Small intestine (tissue), 7 donors: ENCODE measurements around the gene ZNF691. TPM values are rescaled to one million over a fixed set of nuclear protein-coding genes. Genes with fewer than 3 reads are reported as not detected.
A peak's percentile ranks its signal among the peaks of the same experiment; 100 is the strongest.

Experiments used
- DNase-seq, 2 donors: peaks; one replicate each; pipeline versions ENCODE4 v3.0.0 to v3.0.0-alpha.2; 2013
- FAIRE-seq: peaks from 2 replicates; lab custom pipeline; 2012; peaks lifted over from hg19 to GRCh38; lab: Jason Lieb, UNC
- H3K27ac ChIP-seq, 3 donors: one replicate each; pipeline ENCODE4 v1.5.1; 2013; ENCODE audit warnings: low read length in 2 of 3, mild to moderate bottlenecking in 2 of 3, control low read depth in 1 of 3, inconsistent platforms in 1 of 3, low read depth in 1 of 3, moderate library complexity in 1 of 3
- H3K27me3 ChIP-seq, 3 donors: one replicate each; pipeline ENCODE4 v1.6.1; 2013; ENCODE audit warnings: low read length in 3 of 3, inconsistent platforms in 1 of 3; ENCODE audit not compliant: control insufficient read depth in 3 of 3, insufficient read depth in 3 of 3
- H3K36me3 ChIP-seq, 3 donors: one replicate each; pipeline ENCODE4 v1.6.1; 2013; ENCODE audit warnings: low read length in 3 of 3, inconsistent platforms in 1 of 3, low read depth in 1 of 3, mild to moderate bottlenecking in 1 of 3, moderate library complexity in 1 of 3; ENCODE audit not compliant: control insufficient read depth in 3 of 3, insufficient read depth in 2 of 3
- H3K4me1 ChIP-seq, 3 donors: one replicate each; pipeline ENCODE4 v1.6.1; 2013; ENCODE audit warnings: low read length in 2 of 3, inconsistent platforms in 1 of 3, low read depth in 1 of 3, mild to moderate bottlenecking in 1 of 3, moderate library complexity in 1 of 3; ENCODE audit not compliant: control insufficient read depth in 3 of 3, insufficient read depth in 2 of 3
- H3K4me3 ChIP-seq, 3 donors: one replicate each; pipeline ENCODE4 v1.5.1; 2013; ENCODE audit warnings: low read length in 3 of 3, control low read depth in 1 of 3, inconsistent platforms in 1 of 3, low read depth in 1 of 3, mild to moderate bottlenecking in 1 of 3, moderate library complexity in 1 of 3
- H3K9me3 ChIP-seq, 2 donors: one replicate each; pipeline ENCODE4 v1.6.1; 2013; ENCODE audit warnings: low read depth in 1 of 2, low read length in 1 of 2; ENCODE audit not compliant: control insufficient read depth in 2 of 2, insufficient read depth in 1 of 2
- WGBS, 3 donors: extraction: QIAGEN DNeasy Blood & Tissue Kit; methylation state at CpG; one replicate each; pipeline ENCODE4 v1.1.7; 2013; 5-methylcytosine and 5-hydroxymethylcytosine counted together
- polyA plus RNA-seq, 4 donors: library from polyadenylated mRNA; stranded (reverse) in 3 of 4; unstranded in 1 of 4; fragments of 200-250 nt in 3 of 4; fragments of 120-200 nt in 1 of 4; gene quantifications; one replicate each; pipeline versions ENCODE4 v1.2.1 to v1.2.3, GENCODE V29; 2013
- donor health status: healthy with polysubstance abuse.
- donor health status: control.
- donor health status: control.
- donor health status: Bipolar disorder and iron deficiency.
- donor health status: healthy.

Gene ZNF691
- polyA plus RNA-seq, 4 donors, result 5.4 to 10.6 (median 6.3) TPM

DNA sequence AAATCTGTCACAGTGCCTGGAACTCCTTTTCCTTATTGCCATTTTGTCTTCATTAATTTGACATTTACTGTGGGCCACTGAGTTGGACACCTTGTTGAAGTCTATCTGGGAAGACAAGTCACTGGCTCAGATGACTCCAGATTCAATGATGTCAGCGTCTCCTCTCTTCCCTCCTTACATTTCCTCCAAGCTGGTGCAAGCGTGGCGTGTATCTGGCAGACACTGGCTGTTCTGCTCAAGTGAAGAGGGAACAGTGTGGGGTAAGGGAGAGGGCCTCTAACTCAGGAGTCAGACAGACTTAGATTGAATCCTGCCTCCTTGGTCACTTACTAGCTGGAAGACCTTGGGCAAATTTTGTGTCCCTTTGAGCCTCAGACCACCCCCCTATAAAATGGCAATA lies 8.7 kb upstream of the ZNF691 start:
- Histone ChIP-seq H3K27me3 (no peaks in the 10 kb centered on the region), H3K36me3 (peaks cover 0 to 21% (median 2%) of the 10 kb centered on the region in 3 donors), H3K4me1 (no peaks in the 10 kb centered on the region), H3K9me3 (no peaks in the 10 kb centered on the region), H3K4me3 (no peak overlapping the region), H3K27ac (no peak overlapping the region)
- DNase-seq, result no peak
- FAIRE-seq, result no peak
- WGBS, 3 donors, result 48 to 69% (median 66%) methylated on average over 3 of the region's 3 CpGs

DNA sequence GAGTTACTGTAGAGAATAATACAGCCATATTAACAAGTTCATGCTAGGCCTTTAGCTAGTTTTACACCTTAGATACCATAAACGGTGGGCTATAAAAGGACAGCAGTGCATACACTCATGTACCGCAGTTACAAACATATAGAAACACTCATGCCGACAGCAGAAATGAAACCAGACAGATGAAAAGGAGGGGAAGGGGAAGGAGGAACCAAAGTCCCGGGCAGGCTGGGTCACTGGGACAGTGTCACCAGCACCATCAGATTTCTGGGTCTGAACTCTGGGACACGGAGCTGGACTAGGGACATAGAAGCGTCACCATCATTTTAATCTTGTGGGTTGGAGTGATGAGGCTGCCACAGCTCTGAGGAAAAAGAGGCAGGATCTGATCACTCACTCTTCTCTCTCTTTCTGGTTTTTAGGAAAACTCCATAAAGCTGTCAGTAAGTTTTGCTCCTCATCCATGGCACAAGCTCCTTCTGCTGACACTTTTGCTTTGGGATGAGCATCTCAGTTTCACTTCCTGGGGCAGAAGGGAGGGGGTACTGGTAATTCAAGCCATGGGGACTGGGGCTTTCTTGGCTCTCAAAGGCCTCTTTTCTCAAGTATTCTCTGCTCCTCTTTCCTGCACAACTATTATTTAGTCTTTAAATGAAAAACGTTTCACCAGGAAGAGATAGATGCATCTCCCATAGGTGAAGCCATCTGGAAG lies 7.8 kb upstream of the ZNF691 start:
- no peak overlapping the region for H3K27ac ChIP-seq
- no peak for DNase-seq
- H3K36me3 ChIP-seq, result peaks cover 0 to 23% (median 2%) of the 10 kb centered on the region in 3 donors
- no peak for FAIRE-seq
- H3K9me3 ChIP-seq, result no peaks in the 10 kb centered on the region
- H3K4me3 ChIP-seq, result no peak overlapping the region
- 80 to 90% (median 86%) methylated on average over 7 of the region's 7 CpGs for WGBS, 3 donors
- no peaks in the 10 kb centered on the region for H3K27me3 ChIP-seq
- H3K4me1 ChIP-seq, result no peaks in the 10 kb centered on the region

DNA sequence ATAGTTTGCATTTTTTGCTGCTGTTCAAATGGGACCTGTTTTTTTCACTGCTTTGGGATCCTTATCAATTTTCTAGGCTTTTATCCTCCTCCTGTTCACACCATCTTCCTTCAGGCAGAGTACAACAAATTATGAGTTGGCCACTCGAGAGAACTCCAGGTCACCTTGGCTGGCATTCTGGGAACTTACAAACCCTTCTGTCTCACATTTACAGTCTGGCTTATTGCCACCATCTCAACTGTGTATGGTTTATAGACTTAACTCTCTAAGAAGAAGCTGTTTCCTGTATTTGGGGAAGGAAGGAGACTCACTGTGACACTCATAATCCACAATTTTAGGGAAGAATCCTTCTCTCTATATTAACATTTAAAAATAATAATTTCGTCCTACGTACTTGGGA lies 5.4 kb upstream of the ZNF691 start:
- 79 to 87% (median 82%) methylated on average over 3 of the region's 3 CpGs for WGBS, 3 donors
- Histone ChIP-seq H3K27me3 (no peaks in the 10 kb centered on the region), H3K36me3 (peaks cover 0 to 16% (median 2%) of the 10 kb centered on the region in 3 donors), H3K27ac (no peak overlapping the region), H3K9me3 (no peaks in the 10 kb centered on the region), H3K4me1 (no peaks in the 10 kb centered on the region), H3K4me3 (no peak overlapping the region)
- DNase-seq, result no peak
- FAIRE-seq, result no peak

DNA sequence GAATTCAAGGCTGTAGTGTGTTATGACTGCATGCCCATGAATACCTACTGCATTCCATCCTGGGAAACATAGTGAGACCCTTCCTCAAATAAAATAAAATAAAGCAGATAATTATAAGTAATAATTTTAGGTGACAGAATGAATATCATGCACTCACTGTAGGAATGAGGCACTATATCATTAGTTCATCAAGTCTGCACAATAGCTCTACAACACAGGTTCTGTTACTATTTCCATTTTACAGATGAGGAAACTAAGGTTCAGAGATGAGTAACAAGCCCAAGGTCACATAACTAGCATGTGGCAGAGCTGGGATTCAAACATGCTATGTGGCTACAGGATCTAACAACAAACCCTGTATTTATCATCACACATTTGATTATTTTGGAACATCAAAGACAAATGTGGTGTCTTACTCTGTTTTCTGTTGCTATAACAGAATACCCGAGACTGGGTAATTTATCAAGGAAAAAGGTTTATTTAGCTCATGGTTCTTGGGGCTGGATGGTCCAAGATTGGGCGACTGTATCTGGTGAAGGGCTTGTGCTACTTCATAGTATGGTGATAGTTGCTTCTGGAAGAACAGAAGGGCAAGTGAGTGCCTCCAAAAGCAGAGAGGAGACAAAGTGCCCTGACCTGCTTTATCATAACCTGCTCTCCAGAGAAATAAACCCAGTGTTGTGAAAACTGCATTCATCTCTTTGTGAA lies 4.8 kb upstream of the ZNF691 start:
- DNase-seq (no peak), FAIRE-seq (no peak)
- Histone ChIP-seq H3K4me3 (no peak overlapping the region), H3K9me3 (no peaks in the 10 kb centered on the region), H3K27ac (no peak overlapping the region), H3K4me1 (no peaks in the 10 kb centered on the region), H3K27me3 (no peaks in the 10 kb centered on the region), H3K36me3 (peaks cover 0 to 13% (median 2%) of the 10 kb centered on the region in 3 donors)
- WGBS, 3 donors, result 73 to 92% (median 92%) methylated on average over 2 of the region's 2 CpGs

DNA sequence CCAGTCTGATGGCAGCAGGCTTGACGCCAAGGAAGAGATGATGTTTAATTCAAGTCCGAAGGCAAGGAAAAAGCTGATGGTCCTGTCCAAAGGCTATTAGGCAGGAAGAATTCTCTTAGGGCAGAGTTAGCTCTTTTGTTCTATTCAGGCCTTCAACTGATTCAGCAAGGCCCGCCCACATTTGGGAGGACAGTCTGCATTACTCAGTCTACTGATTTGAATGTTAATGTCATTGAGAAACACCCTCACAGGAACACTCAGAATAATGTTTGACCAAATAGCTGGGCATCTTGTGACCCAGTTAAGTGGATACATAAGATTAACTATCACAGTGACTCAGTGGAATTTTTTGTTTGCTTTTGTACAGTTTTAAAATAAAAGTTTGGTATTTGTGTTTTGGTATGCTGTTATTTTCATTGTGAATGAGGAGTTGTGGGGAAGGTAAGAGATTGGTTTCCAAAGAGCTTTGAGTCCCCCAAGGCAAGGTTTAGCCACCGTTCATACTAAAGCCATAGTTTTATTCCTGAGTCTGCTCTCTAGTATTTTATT lies 1.7 kb upstream of the ZNF691 start:
- Histone ChIP-seq H3K4me3 (no peak overlapping the region), H3K27me3 (no peaks in the 10 kb centered on the region), H3K9me3 (no peaks in the 10 kb centered on the region), H3K27ac (no peak overlapping the region), H3K4me1 (peaks cover 2 to 7% (median 2%) of the 10 kb centered on the region in 3 donors), H3K36me3 (peaks cover 0 to 8% (median 0%) of the 10 kb centered on the region in 3 donors)
- WGBS, 3 donors, result 89 to 95% (median 92%) methylated on average over 4 of the region's 4 CpGs
- DNase-seq (no peak), FAIRE-seq (no peak)

DNA sequence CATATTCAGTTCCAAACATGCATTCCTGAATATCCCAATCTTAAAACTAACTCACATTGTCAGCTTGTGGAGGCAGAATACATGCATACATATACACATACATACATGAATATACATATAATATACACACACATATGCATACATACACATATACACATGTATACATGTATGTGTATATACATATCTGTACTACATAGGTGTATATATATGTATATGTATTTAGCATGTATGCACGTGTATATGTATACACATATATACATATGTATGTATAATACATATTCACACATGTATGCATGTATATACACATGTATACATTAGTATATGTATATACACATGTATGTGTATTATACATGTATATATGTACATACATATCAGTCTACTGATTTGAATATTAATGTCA lies 1.2 kb upstream of the ZNF691 start:
- Histone ChIP-seq H3K27ac (no peak overlapping the region), H3K4me3 (no peak overlapping the region), H3K27me3 (no peaks in the 10 kb centered on the region), H3K9me3 (no peaks in the 10 kb centered on the region), H3K36me3 (peaks cover 0 to 8% (median 0%) of the 10 kb centered on the region in 3 donors), H3K4me1 (peaks cover 2 to 7% (median 2%) of the 10 kb centered on the region in 3 donors)
- 68 to 76% (median 71%) methylated on average over 1 of the region's 1 CpG for WGBS, 3 donors
- DNase-seq (no peak), FAIRE-seq (no peak)

DNA sequence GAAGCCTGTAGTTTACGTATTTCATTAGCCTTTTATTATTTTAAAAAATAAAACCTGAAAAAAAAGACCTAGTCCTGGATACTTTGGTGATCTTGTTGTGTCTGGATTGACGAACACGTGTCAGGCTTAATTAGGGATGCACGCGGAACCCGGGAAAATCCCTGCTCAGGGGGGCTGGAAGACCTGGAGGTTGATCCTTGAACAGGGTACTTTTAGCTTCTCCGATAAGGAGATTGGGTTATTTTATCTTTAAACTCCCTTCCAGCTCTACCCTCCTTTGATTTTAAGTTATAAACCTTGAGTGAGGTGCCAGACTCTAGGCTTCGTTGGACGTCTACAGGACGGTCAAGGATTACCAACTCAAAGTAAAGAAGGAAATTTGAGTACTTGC lies 552 bp upstream of the ZNF691 start:
- H3K27ac ChIP-seq, result no peak overlapping the region
- no peaks in the 10 kb centered on the region for H3K9me3 ChIP-seq
- H3K36me3 ChIP-seq, result peaks cover 0 to 10% (median 0%) of the 10 kb centered on the region in 3 donors
- FAIRE-seq (no peak), DNase-seq (no peak)
- H3K27me3 ChIP-seq, result no peaks in the 10 kb centered on the region
- H3K4me1 ChIP-seq, result peaks cover 2 to 7% (median 2%) of the 10 kb centered on the region in 3 donors
- H3K4me3 ChIP-seq, result peak overlapping the region; percentile 42 to 99 (median 88)
- 8 to 18% (median 10%) methylated on average over 10 of the region's 10 CpGs for WGBS, 3 donors

DNA sequence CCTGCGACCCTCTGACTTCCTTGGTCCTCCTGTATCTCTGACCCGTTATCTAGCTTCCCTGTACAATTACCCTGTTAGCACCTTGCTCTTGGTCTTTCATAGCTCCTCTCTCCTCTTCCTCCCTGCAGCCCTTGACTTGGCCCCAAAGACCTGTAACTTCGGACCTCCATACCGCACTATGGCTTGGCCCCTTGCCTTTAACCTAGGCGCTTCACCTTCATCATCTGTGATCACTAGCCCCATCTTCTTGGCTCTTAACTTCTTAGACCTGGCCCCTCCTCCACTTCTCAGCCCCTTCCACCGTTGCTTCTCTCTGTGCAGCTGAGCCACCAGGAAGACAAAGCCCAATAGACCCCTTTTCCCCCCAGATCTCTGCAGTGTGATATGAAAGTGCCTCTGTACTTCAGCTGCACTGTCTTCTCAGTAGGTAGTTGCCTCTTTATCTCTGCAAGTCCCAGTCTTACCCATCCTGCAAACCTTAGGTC lies 740 bp downstream of the ZNF691 start:
- Histone ChIP-seq H3K9me3 (peaks cover 0 to 8% of the 10 kb centered on the region in 2 donors), H3K4me1 (peaks cover 2 to 7% (median 2%) of the 10 kb centered on the region in 3 donors), H3K27me3 (no peaks in the 10 kb centered on the region), H3K27ac (peak overlapping the region in 2 of 3 donors; percentile 54 to 80), H3K4me3 (peak overlapping the region; percentile 83 to 99 (median 88)), H3K36me3 (peaks cover 3 to 18% (median 5%) of the 10 kb centered on the region in 3 donors)
- DNase-seq, result no peak
- WGBS, 3 donors, result 7 to 17% (median 15%) methylated on average over 6 of the region's 6 CpGs
- no peak for FAIRE-seq
